ENCODE results near the gene PIK3R5. TPM values are rescaled to one million over a fixed set of nuclear protein-coding genes. Genes with fewer than 3 reads are reported as not detected.

The PIK3R5 gene
- total RNA-seq, 1 donor from 2014 or later: 0.90 TPM

DNA sequence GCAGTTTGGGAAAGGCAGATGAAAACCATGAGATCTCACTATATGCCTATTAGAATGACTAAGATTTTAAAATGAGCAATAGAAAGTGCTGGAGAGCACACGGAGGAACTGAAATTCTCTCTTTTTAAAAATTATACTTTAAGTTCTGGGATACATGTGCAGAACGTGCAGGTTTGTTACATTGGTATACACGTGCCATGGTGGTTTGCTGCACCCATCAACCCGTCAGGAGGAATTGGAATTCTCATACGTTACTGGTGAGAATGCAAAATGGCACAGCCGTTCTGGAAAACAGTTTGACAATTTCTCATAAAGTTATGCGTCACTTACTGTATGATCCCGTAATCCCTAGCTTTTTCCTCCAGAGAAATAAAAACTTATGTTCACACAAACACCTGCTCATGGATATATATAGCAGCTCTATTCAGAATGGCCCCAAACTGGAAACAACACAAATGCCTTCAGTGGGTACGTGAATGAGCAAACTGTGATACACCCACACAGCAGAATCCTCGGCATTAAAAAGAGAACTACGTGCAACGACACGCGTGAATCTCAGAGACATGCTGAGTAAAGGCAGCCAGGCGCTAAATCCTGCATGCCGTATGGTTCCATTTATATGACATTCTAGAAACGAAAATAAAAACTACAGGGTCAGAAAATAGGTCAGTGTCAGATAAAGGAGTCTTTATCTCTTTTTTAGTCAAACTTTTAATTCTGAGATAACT lies 109.9 kb downstream of the PIK3R5 start:
- Mint-ChIP-seq H3K36me3 (no peaks in the 10 kb centered on the region), H3K4me1 (peaks cover 27% of the 10 kb centered on the region), H3K27me3 (ENCODE audit: insufficient read depth, low read depth) (peaks cover 5% of the 10 kb centered on the region), H3K4me3 (no peak overlapping the region), H3K27ac (no peak overlapping the region), H3K9me3 (no peaks in the 10 kb centered on the region)
- TF ChIP-seq, protein P1, sequence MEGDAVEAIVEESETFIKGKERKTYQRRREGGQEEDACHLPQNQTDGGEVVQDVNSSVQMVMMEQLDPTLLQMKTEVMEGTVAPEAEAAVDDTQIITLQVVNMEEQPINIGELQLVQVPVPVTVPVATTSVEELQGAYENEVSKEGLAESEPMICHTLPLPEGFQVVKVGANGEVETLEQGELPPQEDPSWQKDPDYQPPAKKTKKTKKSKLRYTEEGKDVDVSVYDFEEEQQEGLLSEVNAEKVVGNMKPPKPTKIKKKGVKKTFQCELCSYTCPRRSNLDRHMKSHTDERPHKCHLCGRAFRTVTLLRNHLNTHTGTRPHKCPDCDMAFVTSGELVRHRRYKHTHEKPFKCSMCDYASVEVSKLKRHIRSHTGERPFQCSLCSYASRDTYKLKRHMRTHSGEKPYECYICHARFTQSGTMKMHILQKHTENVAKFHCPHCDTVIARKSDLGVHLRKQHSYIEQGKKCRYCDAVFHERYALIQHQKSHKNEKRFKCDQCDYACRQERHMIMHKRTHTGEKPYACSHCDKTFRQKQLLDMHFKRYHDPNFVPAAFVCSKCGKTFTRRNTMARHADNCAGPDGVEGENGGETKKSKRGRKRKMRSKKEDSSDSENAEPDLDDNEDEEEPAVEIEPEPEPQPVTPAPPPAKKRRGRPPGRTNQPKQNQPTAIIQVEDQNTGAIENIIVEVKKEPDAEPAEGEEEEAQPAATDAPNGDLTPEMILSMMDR (IDR thresholded peaks at IDR 0.05): no peak
- TF ChIP-seq EZH2phosphoT487 (IDR thresholded peaks at IDR 0.05) (no peak), EZH2 (IDR thresholded peaks at IDR 0.05) (no peak)
- no peak overlapping the region for H3K27ac ChIP-seq
- H3K4me3 ChIP-seq: no peak overlapping the region
- no peak overlapping the region for H3K9ac ChIP-seq
- no peak overlapping the region for H3K4me2 ChIP-seq
- peaks cover 7% of the 10 kb centered on the region for H3F3A ChIP-seq (ENCODE audit: low read depth)
- H3K9me3 ChIP-seq (ENCODE audit: low read depth): no peaks in the 10 kb centered on the region
- no peaks in the 10 kb centered on the region for H3K36me3 ChIP-seq
- peaks cover 18% of the 10 kb centered on the region for H3K4me1 ChIP-seq
- H3K79me2 ChIP-seq (ENCODE audit: low read depth): no peaks in the 10 kb centered on the region
- H3K27me3 ChIP-seq: no peaks in the 10 kb centered on the region
- no peak overlapping the region for H2AFZ ChIP-seq (replicated peaks)
- DNase-seq (ENCODE audit: low spot score): no peak
- no peaks in the 10 kb centered on the region for H4K20me1 ChIP-seq (ENCODE audit: low read depth)

DNA sequence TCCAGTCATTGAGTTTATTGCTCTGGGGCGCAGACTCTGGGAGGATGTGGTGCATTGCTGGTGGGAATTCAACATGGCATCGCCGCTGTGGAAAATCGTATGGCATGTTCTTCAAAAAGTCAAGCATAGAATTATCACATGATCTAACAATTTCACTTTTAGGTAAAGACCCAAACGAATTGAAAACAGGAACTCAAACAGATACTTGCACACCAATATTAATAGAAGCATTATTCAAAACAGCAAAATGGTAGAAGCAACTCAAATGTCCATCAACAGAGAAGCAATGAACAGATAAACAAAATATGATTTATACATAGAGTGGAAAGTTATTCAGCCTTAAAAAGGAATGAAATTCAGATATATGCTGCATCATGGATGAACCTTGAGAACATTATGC lies 113.9 kb downstream of the PIK3R5 start:
- Histone ChIP-seq H3K27me3 (no peaks in the 10 kb centered on the region), H3K9ac (no peak overlapping the region), H3K4me3 (no peak overlapping the region), H4K20me1 (ENCODE audit: low read depth) (no peaks in the 10 kb centered on the region), H3K4me2 (no peak overlapping the region), H3K27ac (no peak overlapping the region), H3K4me1 (no peaks in the 10 kb centered on the region), H3F3A (ENCODE audit: low read depth) (no peaks in the 10 kb centered on the region), H3K9me3 (ENCODE audit: low read depth) (no peaks in the 10 kb centered on the region), H3K79me2 (ENCODE audit: low read depth) (no peaks in the 10 kb centered on the region), H3K36me3 (no peaks in the 10 kb centered on the region), H2AFZ (replicated peaks) (no peak overlapping the region)
- H3K36me3 Mint-ChIP-seq: no peaks in the 10 kb centered on the region
- H3K4me3 Mint-ChIP-seq: no peak overlapping the region
- DNase-seq (ENCODE audit: low spot score): no peak
- no peaks in the 10 kb centered on the region for H3K9me3 Mint-ChIP-seq
- no peaks in the 10 kb centered on the region for H3K27me3 Mint-ChIP-seq (ENCODE audit: insufficient read depth, low read depth)
- H3K27ac Mint-ChIP-seq: no peak overlapping the region
- TF ChIP-seq EZH2 (IDR thresholded peaks at IDR 0.05) (no peak), EZH2phosphoT487 (IDR thresholded peaks at IDR 0.05) (no peak)
- TF ChIP-seq, protein P1 (IDR thresholded peaks at IDR 0.05): no peak
- peaks cover 2% of the 10 kb centered on the region for H3K4me1 Mint-ChIP-seq

DNA sequence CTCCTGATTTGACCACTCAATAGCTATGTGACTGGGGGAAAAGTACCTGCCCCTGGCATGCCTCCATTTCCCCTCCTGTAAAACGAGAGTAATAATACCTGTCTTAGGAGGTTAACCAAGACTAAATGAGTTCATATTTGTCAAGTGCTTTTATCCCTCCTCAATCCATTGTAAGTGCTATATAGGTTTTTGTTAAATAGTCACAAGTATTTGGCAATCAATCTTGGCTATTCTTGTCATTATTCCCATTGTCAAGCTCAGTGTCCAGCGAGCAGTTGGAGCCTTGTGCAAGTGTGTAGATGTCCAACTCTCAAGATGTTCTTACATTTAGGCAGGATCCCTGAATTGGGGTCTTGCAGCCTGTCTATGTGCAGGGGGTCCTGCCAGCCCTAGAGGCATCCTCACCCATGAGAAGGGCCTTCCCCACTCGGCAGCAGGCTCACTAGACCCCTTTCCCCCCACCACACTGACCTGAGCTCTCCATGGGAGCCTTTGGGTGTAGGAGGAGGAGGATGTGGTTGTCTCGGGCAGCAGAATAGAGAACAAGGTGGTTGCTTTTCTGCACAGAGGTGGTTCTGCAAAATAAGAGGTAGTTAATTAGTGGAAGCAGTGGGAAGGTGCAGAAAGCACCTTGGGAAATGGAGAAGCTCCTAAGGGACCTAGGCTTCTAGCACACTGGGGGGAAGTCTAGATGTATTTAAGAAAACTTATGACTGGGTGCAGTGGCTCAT lies 116.0 kb downstream of the PIK3R5 start:
- Mint-ChIP-seq H3K4me3 (no peak overlapping the region), H3K27ac (no peak overlapping the region), H3K9me3 (no peaks in the 10 kb centered on the region), H3K27me3 (ENCODE audit: insufficient read depth, low read depth) (no peaks in the 10 kb centered on the region), H3K36me3 (no peaks in the 10 kb centered on the region), H3K4me1 (no peaks in the 10 kb centered on the region)
- H4K20me1 ChIP-seq (ENCODE audit: low read depth): no peaks in the 10 kb centered on the region
- H2AFZ ChIP-seq (replicated peaks): no peak overlapping the region
- no peak overlapping the region for H3K4me2 ChIP-seq
- TF ChIP-seq, protein P1 (IDR thresholded peaks at IDR 0.05): no peak
- no peak for TF ChIP-seq EZH2phosphoT487 (IDR thresholded peaks at IDR 0.05)
- TF ChIP-seq EZH2 (IDR thresholded peaks at IDR 0.05): no peak
- no peak overlapping the region for H3K4me3 ChIP-seq
- no peaks in the 10 kb centered on the region for H3K27me3 ChIP-seq
- H3K79me2 ChIP-seq (ENCODE audit: low read depth): no peaks in the 10 kb centered on the region
- no peaks in the 10 kb centered on the region for H3K36me3 ChIP-seq
- H3K4me1 ChIP-seq: no peaks in the 10 kb centered on the region
- no peak for DNase-seq (ENCODE audit: low spot score)
- H3K9me3 ChIP-seq (ENCODE audit: low read depth): no peaks in the 10 kb centered on the region
- H3K27ac ChIP-seq: no peak overlapping the region
- no peak overlapping the region for H3K9ac ChIP-seq
- no peaks in the 10 kb centered on the region for H3F3A ChIP-seq (ENCODE audit: low read depth)
